GM08714 (cell line): ENCODE measurements around the gene CELSR1.
"Not testable (repeated sequence)": the region's sequence is repeated elsewhere in the genome, so short reads cannot be mapped to it uniquely, and the experiment has no call there.

Experiments
- H3K4me3 ChIP-seq: fragments of 200-500 bp; sonication (Bioruptor generic); 2 replicates; pipeline ENCODE4 v1.5.1; 2014; ENCODE audit warnings: mild to moderate bottlenecking, low read length, inconsistent platforms
- ZNF274 ChIP-seq: IDR thresholded peaks from 2 replicates; pipeline ENCODE4 v1.6.1; 2012; ENCODE audit warnings: mild to moderate bottlenecking, low read depth, low read length

The CELSR1 gene

DNA sequence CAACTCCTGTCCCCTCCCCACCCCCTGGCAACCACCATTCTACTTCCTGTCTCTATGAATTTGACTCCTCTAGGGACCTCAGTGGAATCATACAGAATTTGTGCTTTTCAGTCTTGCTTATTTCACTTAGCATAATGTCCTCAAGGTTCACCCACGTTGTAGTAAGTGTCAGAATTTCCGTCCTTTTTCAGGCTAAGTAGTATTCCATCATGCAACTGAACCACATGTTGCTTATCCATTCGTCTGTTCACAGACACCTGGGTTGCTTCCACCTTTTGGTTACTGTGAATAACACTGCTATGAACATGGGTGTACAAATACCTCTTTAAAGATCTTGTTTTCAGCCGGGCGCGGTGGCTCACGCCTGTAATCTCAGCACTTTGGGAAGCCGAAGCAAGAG, 16.5 kb downstream of the CELSR1 start:
- no peak for TF ChIP-seq ZNF274
- no peak overlapping the region for H3K4me3 ChIP-seq

DNA sequence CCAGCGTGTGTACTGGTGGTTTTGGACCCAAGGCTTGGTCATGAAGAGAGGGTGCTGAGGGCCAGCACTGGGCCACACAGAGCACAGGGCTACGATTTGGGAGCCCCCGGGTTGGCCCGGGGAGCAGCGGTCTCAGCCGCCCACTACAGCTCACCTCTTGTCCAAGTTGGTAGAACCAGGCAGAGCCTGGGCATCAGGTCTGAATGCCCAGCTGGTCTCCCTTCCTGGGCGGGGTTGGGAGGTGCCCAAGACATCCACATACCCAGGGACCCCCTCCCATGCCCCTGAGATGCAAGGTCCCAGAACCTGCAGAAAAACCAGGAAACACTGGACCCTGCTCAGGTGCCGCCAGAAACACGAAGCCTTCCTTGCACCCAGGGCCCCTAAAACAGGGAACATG, 18.0 kb downstream of the CELSR1 start:
- TF ChIP-seq ZNF274: no peak
- no peak overlapping the region for H3K4me3 ChIP-seq

- H3K4me3 ChIP-seq: no peak overlapping the region
- no peak for TF ChIP-seq ZNF274
Observed at GRCh38 chr22:46518542-46519325, 18.7 kb downstream of the CELSR1 start.

DNA sequence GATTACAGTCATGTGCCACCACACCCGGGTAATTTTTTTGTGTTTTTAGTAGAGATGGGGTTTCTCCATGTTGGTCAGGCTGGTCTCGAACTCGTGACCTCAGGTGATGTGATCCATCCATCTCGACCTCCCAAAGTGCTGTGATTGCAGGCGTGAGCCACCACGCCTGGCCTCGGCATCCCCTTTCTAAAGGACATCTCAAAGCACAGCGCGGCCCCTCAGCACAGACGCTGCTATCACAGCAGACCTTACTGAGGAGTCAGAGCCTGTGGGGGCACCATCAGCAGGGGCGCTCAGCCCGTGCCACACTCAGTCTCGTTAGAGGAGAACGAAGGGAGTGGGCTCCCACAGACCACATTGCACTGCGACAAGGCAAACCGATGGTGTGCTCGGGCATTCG, 19.4 kb downstream of the CELSR1 start:
- no peak for TF ChIP-seq ZNF274
- no peak overlapping the region for H3K4me3 ChIP-seq

- H3K4me3 ChIP-seq: no peak overlapping the region
- no peak for TF ChIP-seq ZNF274
Observed at GRCh38 chr22:46517255-46517761, 20.1 kb downstream of the CELSR1 start.

DNA sequence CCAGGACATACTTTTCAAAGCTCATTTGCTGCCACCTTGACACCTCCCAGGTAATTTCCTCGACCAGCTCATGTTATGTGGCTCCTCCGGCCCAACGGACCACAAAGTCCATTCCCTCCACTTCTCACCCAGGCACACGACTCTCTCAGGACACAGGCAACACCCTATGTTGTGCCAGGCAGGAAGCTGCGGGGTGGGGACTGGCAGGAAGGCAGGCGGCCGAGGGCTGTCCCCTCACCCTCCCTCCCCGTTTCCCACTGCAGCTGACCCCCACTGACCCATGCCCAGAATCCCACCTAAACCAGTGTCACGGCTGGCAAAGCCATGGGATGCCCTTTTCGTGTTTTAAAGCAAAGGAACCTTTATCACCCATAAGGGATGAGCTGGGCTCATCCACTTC, 20.8 kb downstream of the CELSR1 start:
- no peak overlapping the region for H3K4me3 ChIP-seq
- TF ChIP-seq ZNF274: no peak

DNA sequence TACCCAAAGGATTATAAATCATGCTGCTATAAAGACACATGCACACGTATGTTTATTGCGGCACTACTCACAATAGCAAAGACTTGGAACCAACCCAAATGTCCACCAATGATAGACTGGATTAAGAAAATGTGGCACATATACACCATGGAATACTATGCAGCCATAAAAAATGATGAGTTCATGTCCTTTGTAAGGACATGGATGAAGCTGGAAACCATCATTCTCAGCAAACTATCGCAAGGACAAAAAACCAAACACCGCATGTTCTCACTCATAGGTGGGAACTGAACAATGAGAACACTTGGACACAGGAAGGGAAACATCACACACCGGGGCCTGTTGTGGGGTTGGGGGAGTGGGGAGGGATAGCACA, 21.3 kb downstream of the CELSR1 start:
- H3K4me3 ChIP-seq: not testable (repeated sequence)

DNA sequence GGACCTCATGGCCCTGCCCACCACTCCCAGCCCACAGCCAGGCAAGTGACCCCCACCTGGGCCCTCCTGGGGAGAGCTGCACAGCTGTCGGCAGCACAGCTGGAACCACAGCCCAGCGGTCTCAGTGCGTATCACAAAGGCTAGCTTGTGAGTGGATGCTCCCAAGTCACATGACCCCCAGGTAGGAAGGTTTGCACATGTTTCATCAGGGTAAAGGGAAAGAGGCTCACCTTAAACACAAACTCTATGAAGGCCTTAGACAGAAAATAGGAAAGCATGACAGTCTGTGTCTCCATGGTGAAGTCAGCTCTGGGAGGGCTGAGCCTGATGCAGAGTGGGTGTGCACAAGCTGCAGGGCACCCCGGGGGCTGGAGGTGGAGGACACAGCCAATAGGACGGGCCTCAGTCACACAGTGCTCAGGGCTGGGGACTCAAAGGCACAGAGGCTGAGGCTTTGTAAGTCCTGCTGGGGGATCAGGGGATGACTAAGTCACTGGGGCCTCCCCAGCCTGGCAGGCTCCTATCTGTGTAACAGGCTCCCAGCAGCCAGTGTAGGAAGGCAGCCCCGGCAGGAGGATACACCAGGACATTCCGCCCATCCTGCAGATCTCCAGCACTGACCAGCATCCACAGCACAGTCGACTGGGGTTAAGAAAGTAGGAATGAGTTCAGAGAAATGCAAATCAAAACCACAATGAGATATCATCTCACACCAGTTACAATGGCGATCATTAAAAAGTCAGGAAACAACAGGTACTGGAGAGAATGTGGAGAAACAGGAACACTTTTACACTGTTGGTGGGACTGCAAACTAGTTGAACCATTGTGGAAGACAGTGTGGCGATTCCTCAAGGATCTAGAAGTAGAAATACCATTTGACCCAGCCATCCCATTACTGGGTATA, 22.0 kb downstream of the CELSR1 start:
- TF ChIP-seq ZNF274: no peak

DNA sequence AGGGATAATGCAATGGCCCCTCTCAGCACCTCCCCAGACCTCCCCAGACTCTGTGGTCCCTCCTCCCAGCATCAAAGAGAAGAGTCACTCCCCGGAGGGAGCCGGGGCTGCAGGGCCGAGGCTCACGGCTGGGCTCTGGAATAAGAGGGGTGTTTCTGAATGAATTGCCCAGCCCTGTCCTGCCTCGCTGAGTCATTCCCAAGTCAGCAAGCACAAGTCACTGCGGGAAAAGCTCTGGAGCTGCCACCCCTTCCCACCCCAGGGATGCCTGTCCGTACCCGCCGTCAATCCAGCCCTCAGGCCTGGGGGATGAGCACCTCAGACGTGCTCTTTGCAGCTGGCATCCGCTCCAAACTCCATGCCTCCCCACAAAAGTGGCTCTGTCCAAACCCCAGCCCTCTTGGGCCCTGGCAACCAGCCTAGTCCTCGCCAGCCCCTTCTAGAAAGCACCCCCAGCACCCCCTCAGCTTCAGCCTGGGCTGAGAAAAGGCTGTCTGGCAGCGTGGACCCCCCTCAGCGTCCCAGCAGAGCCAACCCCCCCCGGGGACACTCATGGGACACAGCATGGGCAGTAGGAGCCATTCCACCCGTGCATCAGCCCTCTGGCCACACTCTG, 22.7 kb downstream of the CELSR1 start:
- no peak overlapping the region for H3K4me3 ChIP-seq
- no peak for TF ChIP-seq ZNF274

More for the DNA sequence above, 22.0 kb downstream of the CELSR1 start:
- no peak overlapping the region for H3K4me3 ChIP-seq

GRCh38 chr22:46513908-46514550, 23.4 kb downstream of the CELSR1 start:
- TF ChIP-seq ZNF274: no peak
- no peak overlapping the region for H3K4me3 ChIP-seq

DNA sequence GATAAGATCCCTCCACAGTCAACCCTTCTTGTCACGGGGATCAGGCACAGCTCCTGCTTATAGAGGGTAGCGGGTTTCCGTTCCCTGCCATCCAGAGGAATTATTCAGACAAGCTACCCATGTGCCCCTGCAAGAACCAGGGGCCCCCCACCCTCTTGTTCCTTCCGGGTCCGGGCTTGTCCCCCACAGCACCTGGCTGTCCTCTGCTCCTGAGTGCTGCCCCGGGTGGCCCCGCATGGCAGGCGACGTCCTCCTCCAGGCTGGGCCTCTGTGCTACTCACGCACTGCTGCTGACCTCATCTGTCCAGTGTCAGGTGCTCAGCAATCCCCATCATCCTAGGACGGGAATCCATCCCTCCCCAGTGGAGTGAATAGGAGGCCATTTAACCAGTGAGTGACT, 24.7 kb downstream of the CELSR1 start:
- no peak for TF ChIP-seq ZNF274
- H3K4me3 ChIP-seq: no peak overlapping the region

DNA sequence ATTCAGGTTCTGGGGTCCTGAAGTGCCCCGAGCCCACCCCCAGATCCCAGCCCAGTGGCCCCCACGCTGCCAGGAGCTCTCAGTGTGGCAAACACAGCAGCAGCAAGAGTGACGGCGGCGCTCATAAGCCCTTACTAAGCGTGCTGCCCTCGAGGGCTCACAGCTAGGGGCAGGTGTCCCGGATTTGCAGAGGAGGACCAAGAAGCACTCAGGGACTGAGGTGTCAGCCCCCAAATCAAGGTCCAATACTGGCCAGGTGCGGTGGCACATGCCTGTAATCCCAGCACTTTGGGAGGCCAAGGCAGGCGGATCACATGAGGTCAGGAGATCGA, 25.4 kb downstream of the CELSR1 start:
- no peak for TF ChIP-seq ZNF274
- H3K4me3 ChIP-seq: no peak overlapping the region

DNA sequence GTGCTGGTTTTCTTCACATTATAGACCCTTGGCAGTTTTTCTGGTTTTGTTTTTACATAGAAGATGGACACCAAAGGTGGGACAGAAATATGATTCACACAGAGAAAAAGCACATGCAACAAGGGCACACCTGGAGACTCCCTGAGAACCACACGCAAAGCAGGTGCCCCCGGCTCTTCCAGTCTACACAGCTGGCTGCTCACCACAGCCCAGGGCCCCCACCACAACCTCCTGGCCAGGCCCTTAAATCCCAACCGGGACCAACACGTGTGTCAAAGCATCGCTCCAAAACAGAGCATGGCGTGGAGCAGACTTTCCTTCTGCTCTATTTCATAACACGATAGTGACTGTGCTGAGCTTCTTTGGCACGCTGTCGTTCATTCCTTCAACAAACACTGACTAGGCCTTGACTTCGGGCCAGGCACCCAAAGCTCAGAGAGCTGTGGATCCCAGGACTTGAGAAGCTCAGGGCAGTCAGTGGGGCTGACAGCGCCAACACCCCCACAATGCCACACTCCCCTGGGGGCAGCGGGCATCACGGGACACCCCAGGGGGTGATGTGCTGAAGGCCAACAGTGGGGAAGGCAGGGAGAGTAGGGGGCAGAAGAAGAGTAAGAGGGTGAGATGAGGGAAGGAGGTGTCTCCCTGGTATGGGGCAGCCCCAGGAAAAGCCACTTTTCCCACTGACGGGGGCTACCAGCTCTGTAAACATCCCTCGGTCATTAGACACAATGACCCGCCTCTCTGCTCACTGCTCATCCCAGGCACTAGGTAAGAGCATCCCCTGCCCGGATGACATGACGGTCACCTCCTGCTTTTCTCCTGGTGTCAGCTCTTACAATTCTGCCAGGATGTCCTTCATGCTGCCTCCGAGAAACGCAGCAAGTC, 26.0 kb downstream of the CELSR1 start:
- TF ChIP-seq ZNF274: no peak
- no peak overlapping the region for H3K4me3 ChIP-seq
